Glutamatergic neuron (in vitro differentiated cells): ENCODE results near the gene ADAMTS17. TPM values are rescaled to one million over a fixed set of nuclear protein-coding genes. Genes with fewer than 3 reads are reported as not detected.
A peak's percentile ranks its signal among the peaks of the same experiment; 100 is the strongest.

Source experiments
- DNase-seq: peaks from one replicate; pipeline ENCODE4 v3.0.0; 2022
- H3K27ac Mint-ChIP-seq: one replicate; pipeline ENCODE4 v1.8.0; 2020; ENCODE audit warnings: mild to moderate bottlenecking, mixed read lengths, inconsistent platforms; ENCODE audit not compliant: unreplicated experiment
- H3K27me3 Mint-ChIP-seq: one replicate; pipeline ENCODE4 v1.8.0; 2020; ENCODE audit warnings: mild to moderate bottlenecking, moderate library complexity, mixed read lengths, inconsistent platforms; ENCODE audit not compliant: unreplicated experiment
- H3K36me3 Mint-ChIP-seq: one replicate; pipeline ENCODE4 v1.8.0; 2020; ENCODE audit warnings: mild to moderate bottlenecking, mixed read lengths, inconsistent platforms; ENCODE audit not compliant: unreplicated experiment
- H3K4me1 Mint-ChIP-seq: one replicate; pipeline ENCODE4 v1.8.0; 2020; ENCODE audit warnings: mild to moderate bottlenecking, low read depth, mixed read lengths, inconsistent platforms; ENCODE audit not compliant: unreplicated experiment
- H3K4me3 Mint-ChIP-seq: one replicate; pipeline ENCODE4 v1.8.0; 2020; ENCODE audit warnings: mild to moderate bottlenecking, mixed read lengths, inconsistent platforms; ENCODE audit not compliant: unreplicated experiment
- H3K9me3 Mint-ChIP-seq: one replicate; pipeline ENCODE4 v1.8.0; 2020; ENCODE audit warnings: mild to moderate bottlenecking, moderate library complexity, mixed read lengths, inconsistent platforms; ENCODE audit not compliant: unreplicated experiment
- CTCF ChIP-seq: fragments of 200-600 bp; sonication (generic); IDR thresholded peaks from one replicate; pipeline ENCODE4 v1.5.0; 2021; ENCODE audit not compliant: partially characterized antibody, unreplicated experiment
- total RNA-seq: library from RNA; stranded (reverse); fragmentation: NEBNext Ultra II Directional; extraction: Animal tissue kit (Norgen Biotek cat#: 25700); gene quantifications from one replicate; pipeline ENCODE4 v1.2.1, GENCODE V29; 2021; ENCODE audit not compliant: unreplicated experiment

The ADAMTS17 gene
- total RNA-seq, 1 donor from 2014 or later, result 6.8 TPM

DNA sequence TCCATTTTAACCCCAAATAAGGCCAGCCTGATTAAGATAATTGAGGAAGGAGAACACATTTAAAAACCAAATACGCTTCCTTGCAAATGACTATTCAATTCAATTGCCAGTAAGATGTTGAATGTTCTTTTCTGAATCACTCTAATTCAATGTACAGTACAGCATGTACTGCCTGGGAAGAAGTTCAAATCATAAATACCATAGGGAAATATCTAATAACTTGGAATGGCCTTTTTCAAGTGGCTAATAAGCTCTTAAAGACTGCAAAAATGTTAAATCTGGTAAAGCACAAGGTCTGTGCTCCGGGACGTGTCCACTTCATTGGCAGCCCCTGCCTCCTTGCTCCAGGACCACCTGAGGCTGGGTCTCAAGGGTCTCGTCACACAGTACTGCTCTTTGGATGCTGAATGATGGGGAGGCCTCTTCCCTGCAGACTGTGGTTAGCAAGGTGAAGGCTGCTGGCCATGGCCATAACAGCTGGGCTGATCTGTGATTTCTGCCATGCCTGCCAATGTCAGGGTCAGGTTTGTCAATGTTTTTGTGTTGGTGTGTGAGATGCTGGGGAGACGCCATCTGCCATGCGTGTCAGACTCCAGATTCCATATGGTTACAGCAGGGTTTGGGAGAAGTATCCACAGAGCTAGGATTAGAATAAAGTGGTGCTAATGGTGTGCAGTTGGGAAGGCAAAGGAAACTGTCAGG lies 300.5 kb downstream of the ADAMTS17 start:
- H3K9me3 Mint-ChIP-seq, result peaks cover 5% of the 10 kb centered on the region
- peak overlapping the region; percentile 69 for H3K27ac Mint-ChIP-seq
- H3K4me1 Mint-ChIP-seq, result peaks cover 17% of the 10 kb centered on the region
- peaks cover 6% of the 10 kb centered on the region for H3K27me3 Mint-ChIP-seq
- no peak for TF ChIP-seq CTCF
- peak; percentile 34 for DNase-seq
- H3K4me3 Mint-ChIP-seq, result no peak overlapping the region
- no peaks in the 10 kb centered on the region for H3K36me3 Mint-ChIP-seq

- H3K4me3 Mint-ChIP-seq, result no peak overlapping the region
- peaks cover 5% of the 10 kb centered on the region for H3K9me3 Mint-ChIP-seq
- peaks cover 8% of the 10 kb centered on the region for H3K27me3 Mint-ChIP-seq
- no peaks in the 10 kb centered on the region for H3K36me3 Mint-ChIP-seq
- TF ChIP-seq CTCF, result no peak
- H3K27ac Mint-ChIP-seq, result no peak overlapping the region
- peaks cover 17% of the 10 kb centered on the region for H3K4me1 Mint-ChIP-seq
- no peak for DNase-seq
Measured at GRCh38 chr15:100039994-100040393, 301.8 kb downstream of the ADAMTS17 start.

DNA sequence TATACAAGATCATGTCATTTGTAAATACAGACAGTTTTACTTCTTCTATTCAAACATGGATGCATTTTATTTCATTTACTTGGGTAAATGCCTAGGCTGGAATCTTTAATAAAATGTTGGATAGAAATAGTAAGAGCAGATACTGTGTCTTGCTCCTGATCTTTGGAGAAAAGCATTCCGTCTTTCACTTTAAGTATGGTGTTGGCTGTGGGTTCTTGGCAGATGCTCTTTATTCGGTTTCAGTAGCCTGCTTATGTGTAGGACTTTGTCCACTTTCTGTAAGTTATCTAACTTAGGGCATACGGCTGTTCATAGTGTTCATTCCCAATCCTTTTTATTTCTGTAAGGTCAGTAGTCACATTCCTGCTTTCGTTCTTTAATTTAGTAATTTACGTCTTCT lies 303.0 kb downstream of the ADAMTS17 start:
- Mint-ChIP-seq H3K27me3 (peaks cover 8% of the 10 kb centered on the region), H3K27ac (no peak overlapping the region), H3K9me3 (peaks cover 5% of the 10 kb centered on the region), H3K4me1 (peaks cover 17% of the 10 kb centered on the region), H3K36me3 (no peaks in the 10 kb centered on the region), H3K4me3 (no peak overlapping the region)
- no peak for TF ChIP-seq CTCF
- DNase-seq, result no peak

DNA sequence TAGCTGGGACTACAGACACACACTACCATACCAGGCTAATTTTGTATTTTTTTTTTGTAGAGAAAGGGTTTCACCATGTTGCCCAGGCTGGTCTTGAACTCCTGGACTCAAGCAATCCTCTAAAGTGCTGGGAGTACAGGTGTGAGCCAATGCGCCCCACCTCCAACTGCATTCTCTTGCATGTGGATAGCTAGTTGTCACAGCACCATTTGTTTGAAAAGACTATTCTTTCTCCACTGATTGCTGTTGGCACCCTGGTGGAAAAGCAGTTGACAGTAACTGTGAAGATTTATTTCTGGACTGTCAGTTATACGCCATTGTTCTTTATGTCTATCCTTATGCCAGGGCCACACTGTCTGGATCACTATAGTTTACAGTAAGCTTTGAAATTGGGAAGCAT lies 303.9 kb downstream of the ADAMTS17 start:
- H3K36me3 Mint-ChIP-seq, result no peaks in the 10 kb centered on the region
- H3K27ac Mint-ChIP-seq, result no peak overlapping the region
- H3K4me3 Mint-ChIP-seq, result no peak overlapping the region
- peaks cover 16% of the 10 kb centered on the region for H3K4me1 Mint-ChIP-seq
- no peak for TF ChIP-seq CTCF
- H3K27me3 Mint-ChIP-seq, result peaks cover 9% of the 10 kb centered on the region
- DNase-seq, result no peak
- peaks cover 5% of the 10 kb centered on the region for H3K9me3 Mint-ChIP-seq

GRCh38 chr15:100036015-100036414 lies 305.8 kb downstream of the ADAMTS17 start:
- Mint-ChIP-seq H3K9me3 (no peaks in the 10 kb centered on the region), H3K27ac (no peak overlapping the region), H3K36me3 (peaks cover 4% of the 10 kb centered on the region), H3K4me1 (peaks cover 2% of the 10 kb centered on the region), H3K4me3 (no peak overlapping the region), H3K27me3 (peaks cover 4% of the 10 kb centered on the region)
- no peak for DNase-seq
- no peak for TF ChIP-seq CTCF
